HFF-Myc (cell line): ENCODE measurements around the gene CDH12.

Experiments used
- DNase-seq: peaks from one replicate; pipeline ENCODE4 v3.0.0-alpha.2; 2011; ENCODE audit warnings: low read depth; ENCODE audit errors: extremely low read depth
- H3K4me3 ChIP-seq: replicated peaks from 2 replicates; pipeline ENCODE4 v1.5.1; 2011; ENCODE audit warnings: low read depth, mild to moderate bottlenecking, control low read depth, low read length
- CTCF ChIP-seq: IDR thresholded peaks from 2 replicates; pipeline ENCODE4 v1.5.1; 2012; ENCODE audit warnings: mild to moderate bottlenecking, low read depth, low read length, control low read depth; ENCODE audit errors: missing control alignments

CDH12 gene

GRCh38 chr5:22598796-22599195 is 254.3 kb downstream of the CDH12 start:
- no peak overlapping the region for H3K4me3 ChIP-seq
- no peak for TF ChIP-seq CTCF
- DNase-seq = no peak

GRCh38 chr5:22596404-22596970 is 256.7 kb downstream of the CDH12 start:
- no peak for TF ChIP-seq CTCF
- DNase-seq = no peak
- no peak overlapping the region for H3K4me3 ChIP-seq

DNA sequence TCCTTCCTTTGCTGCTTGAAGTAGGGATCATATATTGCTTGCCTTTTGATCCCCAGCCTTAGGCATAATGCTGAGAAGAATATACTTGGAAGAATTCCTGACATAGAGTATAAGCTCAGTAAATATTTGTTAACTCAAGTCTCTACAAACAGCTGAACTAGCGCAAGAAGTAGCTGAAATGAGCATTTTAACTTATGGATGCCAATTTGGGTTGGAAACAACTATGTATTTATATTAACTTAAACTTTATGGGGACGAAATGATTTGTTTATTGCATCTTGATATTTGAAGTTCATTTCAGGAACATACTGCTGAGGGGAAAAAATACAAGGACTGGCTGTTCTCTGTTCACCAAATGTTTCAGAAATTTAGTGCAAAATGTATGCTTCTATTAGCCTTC is 258.7 kb downstream of the CDH12 start:
- DNase-seq = no peak
- H3K4me3 ChIP-seq = no peak overlapping the region
- TF ChIP-seq CTCF = no peak

GRCh38 chr5:22593592-22593991 is 259.6 kb downstream of the CDH12 start:
- no peak for TF ChIP-seq CTCF
- DNase-seq = no peak
- H3K4me3 ChIP-seq = no peak overlapping the region

DNA sequence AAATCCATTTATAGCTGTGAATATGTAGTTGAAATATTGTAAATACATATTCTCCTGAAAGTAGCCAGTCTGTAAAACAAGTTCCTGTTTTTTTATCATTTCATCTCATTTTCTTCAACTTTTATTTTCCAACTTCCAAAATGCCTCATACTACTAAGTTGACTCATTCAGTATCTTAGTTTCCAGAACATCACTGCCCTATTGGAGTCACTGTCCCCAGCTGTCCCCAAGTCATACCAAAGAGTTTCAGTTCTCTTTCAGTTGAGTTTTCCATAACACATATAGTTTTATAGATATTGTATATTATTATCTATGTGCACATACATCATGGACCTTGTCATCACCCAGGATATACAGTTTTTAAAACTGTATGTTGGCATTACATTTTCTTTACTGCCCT is 261.7 kb downstream of the CDH12 start:
- TF ChIP-seq CTCF = no peak
- DNase-seq = no peak
- H3K4me3 ChIP-seq = no peak overlapping the region

DNA sequence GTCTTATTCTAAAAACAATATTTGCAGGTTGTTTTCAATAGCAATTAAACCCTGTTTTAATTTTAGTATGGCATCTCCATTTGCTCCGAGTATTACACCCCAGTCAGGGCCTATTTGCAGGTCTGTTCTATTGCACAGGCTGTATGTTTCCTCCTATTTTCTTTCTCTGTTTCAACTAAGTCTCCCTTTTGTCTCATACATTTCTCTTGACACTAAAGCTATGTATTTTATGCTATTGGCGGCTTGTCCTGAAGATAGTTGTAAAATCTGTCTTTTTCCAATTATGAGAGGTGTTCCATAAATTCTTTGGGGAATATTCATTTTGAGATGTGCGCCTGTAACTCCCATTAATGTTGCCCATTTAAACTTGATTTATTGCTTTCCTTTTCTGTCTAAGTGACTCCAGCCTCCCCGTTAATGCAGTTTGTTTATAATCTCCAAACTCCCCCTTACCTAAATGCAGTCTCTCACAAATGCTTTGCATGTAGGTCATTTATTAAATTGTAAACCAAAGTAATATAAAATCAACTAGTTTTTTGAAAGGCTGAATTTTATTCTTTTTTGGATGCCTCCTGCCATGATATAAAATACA is 262.4 kb downstream of the CDH12 start:
- TF ChIP-seq CTCF = no peak
- no peak for DNase-seq
- no peak overlapping the region for H3K4me3 ChIP-seq

GRCh38 chr5:22577711-22578110 is 275.4 kb downstream of the CDH12 start:
- DNase-seq = no peak
- H3K4me3 ChIP-seq = no peak overlapping the region
- TF ChIP-seq CTCF = no peak
